HG02970 (cell line): ENCODE results near the gene LINS1.
"Not testable (repeated sequence)": the region's sequence is repeated elsewhere in the genome, so short reads cannot be mapped to it uniquely, and the experiment has no call there.

ENCODE experiments used
- ATAC-seq: cut with Tn5 transposase; IDR thresholded peaks from one replicate; pipeline ENCODE4 v1.9.1; 2021; ENCODE audit warnings: mild to moderate bottlenecking, moderate library complexity, moderate number of reproducible peaks; ENCODE audit not compliant: unreplicated experiment, low FRiP score

LINS1 gene

GRCh38 chr15:100612539-100612938 lies 10.6 kb upstream of the LINS1 start:
- ATAC-seq = no peak

- no peak for ATAC-seq
These were observed 924 bp upstream of the LINS1 start for GRCh38 chr15:100602823-100603393.

- ATAC-seq = no peak
These were observed 344 bp downstream of the LINS1 start for GRCh38 chr15:100601617-100602063.

GRCh38 chr15:100601163-100601562 lies 821 bp downstream of the LINS1 start:
- no peak for ATAC-seq

GRCh38 chr15:100598655-100599054 lies 3.3 kb downstream of the LINS1 start:
- ATAC-seq = no peak

GRCh38 chr15:100597862-100598261 lies 4.1 kb downstream of the LINS1 start:
- ATAC-seq = no peak

- peak; percentile 61 for ATAC-seq
These were observed 5.2 kb downstream of the LINS1 start for GRCh38 chr15:100596792-100597191.

- ATAC-seq = no peak
These were observed 6.0 kb downstream of the LINS1 start for GRCh38 chr15:100595964-100596363.

- ATAC-seq = no peak
These were observed 8.6 kb downstream of the LINS1 start for GRCh38 chr15:100593431-100593830.

GRCh38 chr15:100592898-100593297 lies 9.1 kb downstream of the LINS1 start:
- ATAC-seq = no peak

- no peak for ATAC-seq
These were observed 10.1 kb downstream of the LINS1 start for GRCh38 chr15:100591835-100592234.

- ATAC-seq = not testable (repeated sequence)
These were observed 10.8 kb downstream of the LINS1 start for GRCh38 chr15:100591163-100591562.

- no peak for ATAC-seq
These were observed 13.2 kb downstream of the LINS1 start for GRCh38 chr15:100588638-100589242.

GRCh38 chr15:100580414-100580813 lies 21.6 kb downstream of the LINS1 start:
- no peak for ATAC-seq

- no peak for ATAC-seq
These were observed 28.5 kb downstream of the LINS1 start for GRCh38 chr15:100573526-100573925.

GRCh38 chr15:100572362-100572983 lies 29.5 kb downstream of the LINS1 start:
- ATAC-seq = no peak

GRCh38 chr15:100571592-100572167 lies 30.3 kb downstream of the LINS1 start:
- ATAC-seq = no peak

GRCh38 chr15:100570735-100571313 lies 31.2 kb downstream of the LINS1 start:
- ATAC-seq = peak; percentile 66

GRCh38 chr15:100570275-100570674 lies 31.7 kb downstream of the LINS1 start:
- no peak for ATAC-seq

- no peak for ATAC-seq
These were observed 32.6 kb downstream of the LINS1 start for GRCh38 chr15:100569391-100569790.
